Measurements from ENCODE around the gene FSD2.
A peak's percentile ranks its signal among the peaks of the same experiment; 100 is the strongest.
"Not testable (repeated sequence)": the region's sequence is repeated elsewhere in the genome, so short reads cannot be mapped to it uniquely, and the experiment has no call there.

Gene FSD2

GRCh38 chr15:82792068-82792467 is 13.8 kb downstream of the FSD2 start:
- DNase-seq = no peak

- DNase-seq = no peak
These were observed 15.5 kb downstream of the FSD2 start for GRCh38 chr15:82790321-82790720.

- no peak for DNase-seq
These were observed 16.4 kb downstream of the FSD2 start for GRCh38 chr15:82789491-82789890.

GRCh38 chr15:82788496-82788895 is 17.4 kb downstream of the FSD2 start:
- no peak for DNase-seq

- DNase-seq = no peak
These were observed 24.5 kb downstream of the FSD2 start for GRCh38 chr15:82781349-82781748.

- DNase-seq = no peak
These were observed 27.1 kb downstream of the FSD2 start for GRCh38 chr15:82778755-82779154.

GRCh38 chr15:82774496-82774895 is 31.4 kb downstream of the FSD2 start:
- DNase-seq = no peak

- DNase-seq = no peak
These were observed 33.9 kb downstream of the FSD2 start for GRCh38 chr15:82771789-82772607.

GRCh38 chr15:82768414-82769054 is 37.3 kb downstream of the FSD2 start:
- no peak for DNase-seq

- DNase-seq = no peak
These were observed 38.6 kb downstream of the FSD2 start for GRCh38 chr15:82767163-82767829.

GRCh38 chr15:82766201-82766600 is 39.7 kb downstream of the FSD2 start:
- not testable (repeated sequence) for DNase-seq

- no peak for DNase-seq
These were observed 41.1 kb downstream of the FSD2 start for GRCh38 chr15:82764740-82765139.

- no peak for DNase-seq
These were observed 41.8 kb downstream of the FSD2 start for GRCh38 chr15:82764117-82764490.

- no peak for DNase-seq
These were observed 42.3 kb downstream of the FSD2 start for GRCh38 chr15:82763361-82764116.

- DNase-seq = peak; percentile 5
These were observed 54.6 kb downstream of the FSD2 start for GRCh38 chr15:82751308-82751707.

GRCh38 chr15:82750831-82751180 is 55.1 kb downstream of the FSD2 start:
- DNase-seq = peak; percentile 69

- DNase-seq = peak; percentile 96
These were observed 55.7 kb downstream of the FSD2 start for GRCh38 chr15:82749951-82750830.

- DNase-seq = no peak
These were observed 57.6 kb downstream of the FSD2 start for GRCh38 chr15:82748315-82748714.

- DNase-seq = no peak
These were observed 62.1 kb downstream of the FSD2 start for GRCh38 chr15:82743810-82744209.

- no peak for DNase-seq
These were observed 63.7 kb downstream of the FSD2 start for GRCh38 chr15:82742134-82742533.

- peak; percentile 70 for DNase-seq
These were observed 66.8 kb downstream of the FSD2 start for GRCh38 chr15:82739086-82739485.

GRCh38 chr15:82737975-82738374 is 67.9 kb downstream of the FSD2 start:
- peak; percentile 3 for DNase-seq

All from OCI-M1 (cell line).